HAP-1 (cell line): ENCODE results near the gene FAM131C.
"Not testable (repeated sequence)": the region's sequence is repeated elsewhere in the genome, so short reads cannot be mapped to it uniquely, and the experiment has no call there.

ENCODE experiments used
- DNase-seq, 2 experiments: peaks; one replicate each; pipeline ENCODE4 v3.0.0-alpha.2; 2016 to 2020; ENCODE audit warnings: low spot score in 2 of 2
- H3K27me3 ChIP-seq: fragments of 250-450 bp; sonication (Bioruptor Pico); 2 replicates; pipeline ENCODE4 v1.5.1; 2020; ENCODE audit warnings: low read depth, mild to moderate bottlenecking, moderate library complexity
- H3K36me3 ChIP-seq: fragments of 250-450 bp; sonication (Bioruptor Pico); replicated peaks from 2 replicates; pipeline ENCODE4 v1.5.1; 2020; ENCODE audit warnings: mild to moderate bottlenecking
- H3K4me1 ChIP-seq: fragments of 250-450 bp; sonication (Bioruptor Pico); 2 replicates; pipeline ENCODE4 v1.5.1; 2020; ENCODE audit warnings: mild to moderate bottlenecking
- H3K4me3 ChIP-seq: fragments of 250-450 bp; sonication (Bioruptor Pico); 2 replicates; pipeline ENCODE4 v1.5.1; 2020; ENCODE audit warnings: mild to moderate bottlenecking, moderate library complexity
- H3K9me3 ChIP-seq: fragments of 250-450 bp; sonication (Bioruptor Pico); 2 replicates; pipeline ENCODE4 v1.5.1; 2020; ENCODE audit warnings: mild to moderate bottlenecking, moderate library complexity
- in situ Hi-C: fragments of 300-500 bp; cut with MboI; formaldehyde crosslinking; loops from 3 replicates; pipeline ENCODE4 v1.14.3; 2020; ENCODE audit warnings: low sequenced_read_pairs, inconsistent platforms, mixed read lengths

The FAM131C gene

GRCh38 chr1:16067933-16068332 lies 5.5 kb downstream of the FAM131C start:
- in situ Hi-C loops = no loop called here
- peaks cover 6% of the 10 kb centered on the region; the same call in 1 of the 2 replicates for H3K27me3 ChIP-seq

DNA sequence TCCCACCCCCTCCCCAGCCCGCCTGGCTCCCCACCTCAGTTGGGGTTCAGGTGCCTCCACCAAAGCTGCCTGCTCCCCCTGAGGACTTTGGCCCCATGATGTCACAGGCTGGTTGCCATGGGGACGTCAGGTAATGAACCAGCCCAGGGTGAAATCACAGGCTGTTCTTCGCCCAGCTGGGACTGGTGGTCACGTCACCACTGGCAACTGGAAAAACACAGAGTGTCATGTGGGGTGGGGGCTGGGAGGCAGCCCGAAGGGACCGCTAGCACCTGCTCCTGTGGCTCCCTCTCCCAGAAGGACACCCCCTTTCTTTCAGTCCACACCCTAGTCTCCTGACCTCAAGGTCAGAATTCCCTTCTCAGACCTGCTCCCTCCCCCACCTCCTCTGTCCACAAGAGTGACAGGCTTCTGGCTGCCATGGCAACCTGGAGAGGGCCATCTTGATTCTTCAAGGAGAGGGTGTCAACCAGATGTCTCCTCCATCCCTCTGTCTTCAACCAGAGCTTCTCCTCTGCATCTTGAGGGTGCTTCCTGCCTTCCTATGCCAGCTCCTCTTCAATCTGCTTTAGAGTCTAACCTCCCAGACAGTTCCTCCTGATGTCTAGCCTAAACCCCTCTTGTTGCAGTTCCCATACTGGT lies 6.2 kb downstream of the FAM131C start:
- H3K4me1 ChIP-seq = no peaks in the 10 kb centered on the region
- DNase-seq = peak in 1 of 2 experiments; percentile 35
- peaks cover 6% of the 10 kb centered on the region; the same call in 1 of the 2 replicates for H3K27me3 ChIP-seq
- H3K36me3 ChIP-seq = no peaks in the 10 kb centered on the region
- in situ Hi-C loops = no loop called here
- no peaks in the 10 kb centered on the region for H3K9me3 ChIP-seq
- no peak overlapping the region for H3K4me3 ChIP-seq

More at GRCh38 chr1:16067933-16068332, 5.5 kb downstream of the FAM131C start:
- Histone ChIP-seq H3K4me1 (no peaks in the 10 kb centered on the region), H3K36me3 (no peaks in the 10 kb centered on the region), H3K4me3 (no peak overlapping the region), H3K9me3 (no peaks in the 10 kb centered on the region)
- no peak for DNase-seq

DNA sequence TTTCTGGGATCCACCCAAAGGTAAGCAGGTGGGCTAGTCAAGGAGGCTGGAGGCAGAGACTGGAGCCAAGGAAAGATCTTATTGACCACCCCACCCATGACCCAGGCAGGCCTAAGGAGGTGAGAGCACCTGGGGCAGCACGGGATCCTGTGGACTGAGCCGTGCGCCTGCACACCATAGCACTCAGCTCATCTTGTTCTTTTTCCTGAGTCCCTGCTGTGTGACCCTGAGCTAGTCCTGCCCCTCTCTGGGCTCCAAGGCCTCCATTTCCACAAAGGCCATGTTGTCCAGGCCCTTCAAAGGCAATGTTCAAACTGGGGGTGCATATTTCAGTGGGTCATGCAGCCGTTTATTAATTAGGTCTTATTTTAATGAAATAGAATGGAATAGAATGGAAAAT lies 7.2 kb downstream of the FAM131C start:
- Histone ChIP-seq H3K9me3 (no peaks in the 10 kb centered on the region), H3K36me3 (no peaks in the 10 kb centered on the region), H3K4me3 (no peak overlapping the region), H3K27me3 (peaks cover 6% of the 10 kb centered on the region; the same call in 1 of the 2 replicates), H3K4me1 (no peaks in the 10 kb centered on the region)
- DNase-seq = no peak
- in situ Hi-C loops = no loop called here

GRCh38 chr1:16065269-16065576 lies 8.2 kb downstream of the FAM131C start:
- no peak for DNase-seq
- H3K4me1 ChIP-seq = no peaks in the 10 kb centered on the region
- in situ Hi-C loops = no loop called here
- H3K9me3 ChIP-seq = no peaks in the 10 kb centered on the region
- H3K36me3 ChIP-seq = no peaks in the 10 kb centered on the region
- peaks cover 6% of the 10 kb centered on the region; the same call in 1 of the 2 replicates for H3K27me3 ChIP-seq
- no peak overlapping the region for H3K4me3 ChIP-seq

- DNase-seq = no peak
- no peaks in the 10 kb centered on the region for H3K9me3 ChIP-seq
- no peak overlapping the region for H3K4me3 ChIP-seq
- in situ Hi-C loops = no loop called here
- no peaks in the 10 kb centered on the region for H3K4me1 ChIP-seq
- no peaks in the 10 kb centered on the region for H3K36me3 ChIP-seq
- peaks cover 6% of the 10 kb centered on the region; the same call in 1 of the 2 replicates for H3K27me3 ChIP-seq
Measured at GRCh38 chr1:16064536-16065268, 8.7 kb downstream of the FAM131C start.

DNA sequence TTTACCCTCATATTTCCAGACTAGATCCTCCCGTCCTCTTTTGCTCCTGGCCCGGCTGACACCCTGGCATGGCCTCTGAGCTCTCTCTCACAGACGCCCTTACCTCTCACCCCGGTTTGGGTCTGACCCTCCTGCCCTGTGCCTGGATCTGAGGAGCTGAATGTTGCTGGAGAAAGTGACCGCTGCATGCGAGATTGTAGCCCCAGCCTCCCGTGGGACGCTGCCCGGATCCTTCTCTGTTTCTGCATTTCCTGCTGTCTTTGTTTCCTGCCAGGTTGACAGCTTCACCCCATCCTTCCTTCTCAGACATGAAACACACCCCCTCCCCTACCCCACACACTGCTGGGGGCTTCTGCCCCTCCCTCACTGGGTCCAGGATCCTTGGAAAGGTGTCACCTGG lies 9.5 kb downstream of the FAM131C start:
- in situ Hi-C loops = no loop called here
- H3K36me3 ChIP-seq = no peaks in the 10 kb centered on the region
- no peak for DNase-seq

DNA sequence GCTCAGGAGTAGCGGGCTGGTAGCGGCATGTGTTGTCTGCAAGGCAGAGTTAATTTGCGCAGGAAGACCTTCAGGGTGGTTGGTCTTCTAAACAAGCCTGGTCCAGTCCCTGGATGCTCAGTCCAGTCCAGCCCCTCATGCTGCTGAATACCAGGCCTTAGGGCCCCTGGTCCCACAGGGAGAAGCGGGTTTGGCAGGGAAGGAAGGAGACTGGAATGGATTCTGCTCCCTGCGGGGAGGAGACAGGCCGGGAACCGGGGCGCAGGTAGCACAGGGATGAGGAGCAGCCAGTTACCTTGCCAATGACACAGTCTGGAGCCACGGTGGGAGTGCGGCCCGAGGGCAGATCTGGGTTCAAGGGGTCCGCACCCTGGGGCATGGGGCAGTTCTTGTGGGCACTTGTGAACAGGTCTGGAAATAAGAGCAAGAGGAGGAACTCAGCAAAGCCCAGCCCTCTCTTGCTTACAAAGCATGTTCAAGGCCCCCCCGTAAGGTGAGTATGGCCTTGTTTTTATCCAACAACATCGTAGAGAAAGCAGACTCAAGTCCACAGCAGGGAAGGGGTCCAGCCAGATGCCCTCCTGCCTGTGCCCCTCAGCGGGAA lies 10.1 kb downstream of the FAM131C start:
- Histone ChIP-seq H3K27me3 (peaks cover 6% of the 10 kb centered on the region; the same call in 1 of the 2 replicates), H3K4me1 (no peaks in the 10 kb centered on the region), H3K4me3 (no peak overlapping the region), H3K9me3 (no peaks in the 10 kb centered on the region), H3K36me3 (no peaks in the 10 kb centered on the region)
- no peak for DNase-seq
- in situ Hi-C loops = no loop called here

More for the DNA sequence above, 9.5 kb downstream of the FAM131C start:
- Histone ChIP-seq H3K9me3 (no peaks in the 10 kb centered on the region), H3K27me3 (peaks cover 6% of the 10 kb centered on the region; the same call in 1 of the 2 replicates), H3K4me1 (no peaks in the 10 kb centered on the region), H3K4me3 (no peak overlapping the region)

DNA sequence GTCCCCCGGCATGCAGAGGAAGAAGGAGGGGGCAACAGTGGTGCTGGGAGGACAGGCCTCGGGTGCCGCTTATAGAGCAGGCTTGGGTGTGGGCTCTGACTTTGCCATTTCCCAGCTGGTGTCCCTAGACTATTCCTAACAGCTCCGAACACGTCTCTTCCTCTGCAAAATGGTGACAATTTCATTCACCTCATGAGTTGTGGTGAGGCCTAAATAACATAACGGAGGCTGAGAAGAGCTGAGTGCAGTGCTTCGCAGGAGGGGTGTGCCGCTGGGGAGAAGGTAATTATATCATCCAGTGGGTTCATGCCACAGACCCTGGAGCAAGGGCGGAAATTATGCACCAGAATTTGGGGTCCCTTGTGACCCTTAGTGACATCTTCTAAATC lies 10.8 kb downstream of the FAM131C start:
- DNase-seq, H3K27me3 ChIP-seq, in situ Hi-C loops, H3K4me1 ChIP-seq, H3K4me3 ChIP-seq, H3K36me3 ChIP-seq, H3K9me3 ChIP-seq: not testable (repeated sequence)

- H3K27me3 ChIP-seq, H3K36me3 ChIP-seq, H3K4me3 ChIP-seq, in situ Hi-C loops, H3K9me3 ChIP-seq, DNase-seq, H3K4me1 ChIP-seq: not testable (repeated sequence)
Measured at GRCh38 chr1:16061989-16062686, 11.3 kb downstream of the FAM131C start.

- in situ Hi-C loops = no loop called here
- H3K36me3 ChIP-seq = no peaks in the 10 kb centered on the region
- H3K9me3 ChIP-seq = no peaks in the 10 kb centered on the region
- H3K4me1 ChIP-seq = no peaks in the 10 kb centered on the region
- H3K4me3 ChIP-seq = no peak overlapping the region
- peaks cover 6% of the 10 kb centered on the region; the same call in 1 of the 2 replicates for H3K27me3 ChIP-seq
- DNase-seq = no peak
Measured at GRCh38 chr1:16061266-16061665, 12.2 kb downstream of the FAM131C start.

DNA sequence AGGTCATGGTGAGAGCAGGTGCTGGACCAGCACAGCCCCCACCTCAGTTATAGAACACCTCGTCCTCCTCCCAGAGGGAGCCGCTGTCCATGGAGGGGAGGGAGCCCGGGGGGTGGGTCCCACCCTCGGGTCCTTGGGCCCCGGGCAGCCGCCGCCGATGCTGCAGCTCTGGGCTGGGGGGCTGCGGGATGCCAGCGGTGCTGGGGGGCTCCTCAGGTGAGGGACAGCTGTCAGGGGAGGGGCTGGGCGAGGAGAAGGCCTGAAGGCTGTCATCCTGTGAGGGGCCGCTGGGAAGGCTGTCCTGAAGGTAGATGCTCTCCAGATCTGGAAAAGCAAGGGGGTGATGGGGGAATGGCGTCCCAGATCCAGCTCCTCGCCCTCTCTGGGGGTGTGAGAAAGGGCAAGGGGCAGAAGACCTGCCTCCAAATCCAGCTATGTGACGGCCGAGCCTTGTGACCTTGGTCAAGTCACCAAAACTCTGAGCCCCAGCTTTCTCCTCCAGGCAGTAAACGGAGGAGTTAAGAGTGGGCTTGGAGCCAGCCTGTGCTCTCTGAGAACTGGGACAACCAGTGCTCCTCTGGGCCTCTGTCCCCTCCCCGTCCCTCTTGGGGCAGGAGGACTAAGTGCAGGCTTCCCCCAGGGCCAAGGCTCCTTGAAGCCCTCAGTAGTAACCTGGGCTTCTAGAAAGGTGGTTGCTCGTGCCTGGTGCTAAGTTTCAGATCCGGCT lies 14.9 kb downstream of the FAM131C start:
- H3K9me3 ChIP-seq, H3K27me3 ChIP-seq, H3K4me1 ChIP-seq, H3K36me3 ChIP-seq, in situ Hi-C loops, DNase-seq, H3K4me3 ChIP-seq: not testable (repeated sequence)

GRCh38 chr1:16057314-16057915 lies 16.0 kb downstream of the FAM131C start:
- H3K4me3 ChIP-seq, H3K9me3 ChIP-seq, H3K36me3 ChIP-seq, H3K27me3 ChIP-seq, H3K4me1 ChIP-seq, in situ Hi-C loops, DNase-seq: not testable (repeated sequence)

- H3K27me3 ChIP-seq, in situ Hi-C loops: not testable (repeated sequence)
Measured at GRCh38 chr1:16056521-16056912, 16.9 kb downstream of the FAM131C start.

More at GRCh38 chr1:16056521-16056912, 16.9 kb downstream of the FAM131C start:
- DNase-seq, H3K4me1 ChIP-seq, H3K36me3 ChIP-seq, H3K9me3 ChIP-seq, H3K4me3 ChIP-seq: not testable (repeated sequence)
